HFFc6 (cell line): ENCODE measurements around the gene IER3. TPM values are rescaled to one million over a fixed set of nuclear protein-coding genes. Genes with fewer than 3 reads are reported as not detected.

ENCODE experiments used
- DNase-seq: peaks from one replicate; pipeline ENCODE4 v3.0.0-alpha.2; 2018
- H3K27ac Mint-ChIP-seq: 2 replicates; pipeline ENCODE4 v1.8.0; 2020; ENCODE audit warnings: mild to moderate bottlenecking, mixed read lengths
- H3K27me3 Mint-ChIP-seq: 2 replicates; pipeline ENCODE4 v1.8.0; 2021; ENCODE audit warnings: mild to moderate bottlenecking, moderate library complexity, mixed read lengths; ENCODE audit not compliant: insufficient read depth
- H3K36me3 Mint-ChIP-seq: 2 replicates; pipeline ENCODE4 v1.8.0; 2021; ENCODE audit warnings: low read depth, mixed read lengths
- H3K4me1 Mint-ChIP-seq: 2 replicates; pipeline ENCODE4 v1.8.0; 2020; ENCODE audit warnings: low read depth, mixed read lengths
- H3K4me3 Mint-ChIP-seq: 2 replicates; pipeline ENCODE4 v1.8.0; 2020; ENCODE audit warnings: mild to moderate bottlenecking, moderate library complexity, mixed read lengths
- H3K9me3 Mint-ChIP-seq: 2 replicates; pipeline ENCODE4 v1.8.0; 2020; ENCODE audit warnings: mild to moderate bottlenecking, mixed read lengths
- CTCF ChIP-seq: fragments of 200-600 bp; sonication (generic); IDR thresholded peaks from 2 replicates; pipeline ENCODE4 v1.5.0; 2021; ENCODE audit warnings: antibody characterized with exemption, mild to moderate bottlenecking
- total RNA-seq, 6 experiments: library from RNA; stranded (reverse); fragmentation: NEBNext Ultra II Directional; extraction: Animal tissue kit (Norgen Biotek cat#: 25700); gene quantifications; 2 replicates in 1 of 6; 3 replicates in 5 of 6; pipeline ENCODE4 v1.2.3, GENCODE V29; 2021

IER3 gene
- total RNA-seq, 6 experiments from 2014 or later = 38.1 to 62.4 (median 60.2) TPM

- no peak overlapping the region for H3K27ac Mint-ChIP-seq
- no peaks in the 10 kb centered on the region for H3K9me3 Mint-ChIP-seq
- H3K4me1 Mint-ChIP-seq = peaks cover 14% of the 10 kb centered on the region
- no peak overlapping the region for H3K4me3 Mint-ChIP-seq
- H3K36me3 Mint-ChIP-seq = peaks cover 46% of the 10 kb centered on the region
- no peak for TF ChIP-seq CTCF
- peaks cover 2% of the 10 kb centered on the region; the same call in 1 of the 2 replicates for H3K27me3 Mint-ChIP-seq
- DNase-seq = no peak
These were observed 32.5 kb downstream of the IER3 start for GRCh38 chr6:30711758-30712380.

- no peak for TF ChIP-seq CTCF
- Mint-ChIP-seq H3K36me3 (peaks cover 39% of the 10 kb centered on the region), H3K9me3 (no peaks in the 10 kb centered on the region), H3K27ac (no peak overlapping the region), H3K4me1 (no peaks in the 10 kb centered on the region), H3K27me3 (peaks cover 2% of the 10 kb centered on the region; the same call in 1 of the 2 replicates), H3K4me3 (no peak overlapping the region)
- no peak for DNase-seq
These were observed 35.1 kb downstream of the IER3 start for GRCh38 chr6:30709101-30709868.

- no peaks in the 10 kb centered on the region for H3K9me3 Mint-ChIP-seq
- H3K27me3 Mint-ChIP-seq = peaks cover 2% of the 10 kb centered on the region; the same call in 1 of the 2 replicates
These were observed 37.0 kb downstream of the IER3 start for GRCh38 chr6:30707281-30707850.

GRCh38 chr6:30705620-30706019 lies 38.7 kb downstream of the IER3 start:
- Mint-ChIP-seq H3K27ac (no peak overlapping the region), H3K4me3 (no peak overlapping the region), H3K4me1 (no peaks in the 10 kb centered on the region), H3K27me3 (peaks cover 2% of the 10 kb centered on the region; the same call in 1 of the 2 replicates), H3K9me3 (no peaks in the 10 kb centered on the region), H3K36me3 (peaks cover 23% of the 10 kb centered on the region)
- no peak for DNase-seq
- TF ChIP-seq CTCF = no peak

More at GRCh38 chr6:30707281-30707850, 37.0 kb downstream of the IER3 start:
- Mint-ChIP-seq H3K4me3 (no peak overlapping the region), H3K27ac (no peak overlapping the region), H3K36me3 (peaks cover 31% of the 10 kb centered on the region), H3K4me1 (no peaks in the 10 kb centered on the region)
- no peak for DNase-seq
- TF ChIP-seq CTCF = no peak

GRCh38 chr6:30703821-30704220 lies 40.5 kb downstream of the IER3 start:
- no peak for DNase-seq
- Mint-ChIP-seq H3K36me3 (peaks cover 22% of the 10 kb centered on the region), H3K27me3 (no peaks in the 10 kb centered on the region), H3K9me3 (no peaks in the 10 kb centered on the region), H3K4me1 (no peaks in the 10 kb centered on the region), H3K27ac (no peak overlapping the region), H3K4me3 (no peak overlapping the region)
- TF ChIP-seq CTCF = no peak
